ENCODE results near the gene FOCAD.

DNA sequence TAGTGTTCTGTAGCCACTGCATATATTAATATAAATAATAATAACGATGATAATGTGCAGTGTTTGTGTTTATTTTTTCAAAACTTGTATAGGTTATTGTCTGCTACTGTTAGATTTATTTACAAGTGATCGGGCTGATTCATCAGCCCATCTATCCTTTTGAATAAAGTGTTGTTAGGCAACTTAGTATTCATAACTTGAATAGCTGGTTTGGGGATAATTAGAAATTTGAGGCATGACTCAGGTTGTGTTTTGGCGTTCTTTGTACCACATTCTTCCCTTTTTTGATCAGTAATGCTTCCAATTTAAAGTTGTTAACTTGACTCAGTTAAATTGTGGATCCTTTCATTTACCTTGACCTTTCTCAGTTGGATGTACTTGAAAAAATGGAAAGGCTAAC, 69.7 kb downstream of the FOCAD start:
- TF ChIP-seq, protein P1, sequence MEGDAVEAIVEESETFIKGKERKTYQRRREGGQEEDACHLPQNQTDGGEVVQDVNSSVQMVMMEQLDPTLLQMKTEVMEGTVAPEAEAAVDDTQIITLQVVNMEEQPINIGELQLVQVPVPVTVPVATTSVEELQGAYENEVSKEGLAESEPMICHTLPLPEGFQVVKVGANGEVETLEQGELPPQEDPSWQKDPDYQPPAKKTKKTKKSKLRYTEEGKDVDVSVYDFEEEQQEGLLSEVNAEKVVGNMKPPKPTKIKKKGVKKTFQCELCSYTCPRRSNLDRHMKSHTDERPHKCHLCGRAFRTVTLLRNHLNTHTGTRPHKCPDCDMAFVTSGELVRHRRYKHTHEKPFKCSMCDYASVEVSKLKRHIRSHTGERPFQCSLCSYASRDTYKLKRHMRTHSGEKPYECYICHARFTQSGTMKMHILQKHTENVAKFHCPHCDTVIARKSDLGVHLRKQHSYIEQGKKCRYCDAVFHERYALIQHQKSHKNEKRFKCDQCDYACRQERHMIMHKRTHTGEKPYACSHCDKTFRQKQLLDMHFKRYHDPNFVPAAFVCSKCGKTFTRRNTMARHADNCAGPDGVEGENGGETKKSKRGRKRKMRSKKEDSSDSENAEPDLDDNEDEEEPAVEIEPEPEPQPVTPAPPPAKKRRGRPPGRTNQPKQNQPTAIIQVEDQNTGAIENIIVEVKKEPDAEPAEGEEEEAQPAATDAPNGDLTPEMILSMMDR (conservative IDR thresholded peaks at IDR 0.05): no peak
- no peak for TF ChIP-seq EZH2 (IDR thresholded peaks at IDR 0.05; ENCODE audit: low read depth)
